ENCODE data around the gene ZNF746. TPM values are rescaled to one million over a fixed set of nuclear protein-coding genes. Genes with fewer than 3 reads are reported as not detected.

Gene ZNF746
- total RNA-seq, 1 experiment from 2014 or later, result 22.0 TPM

DNA sequence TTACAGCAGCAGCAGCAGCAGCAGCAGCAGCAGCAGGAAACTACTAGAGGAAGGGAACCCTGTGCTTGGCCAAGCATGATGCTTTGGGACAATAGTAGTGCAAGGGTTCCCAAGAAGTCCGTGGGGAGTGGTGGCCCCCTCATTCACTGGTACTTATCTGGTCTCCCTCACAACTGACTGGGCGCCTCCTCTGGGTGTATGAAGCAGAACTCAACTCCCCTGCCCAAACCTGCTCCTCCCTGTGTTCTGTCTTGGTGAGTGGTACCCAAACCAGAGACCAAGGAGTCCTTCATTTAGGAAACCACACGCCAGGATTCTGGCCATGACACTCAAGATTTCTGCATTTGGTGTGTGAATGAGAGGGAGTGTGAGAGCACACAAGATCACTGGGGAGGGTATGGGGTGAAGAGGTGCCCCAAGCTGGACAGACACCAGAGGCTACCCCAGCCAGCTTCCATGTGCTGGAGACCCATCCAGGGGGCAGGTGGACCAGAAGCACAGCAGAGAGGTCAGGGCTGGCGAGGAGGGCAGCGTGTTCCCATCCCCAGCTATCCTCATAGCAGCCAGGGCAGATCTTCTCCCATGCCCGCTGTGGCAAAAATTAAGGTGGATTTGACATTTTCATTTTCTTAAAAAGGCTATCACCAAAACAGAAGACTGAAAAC, 26.2 kb downstream of the ZNF746 start:
- intact Hi-C loops (cut with micrococcal nuclease), result no loop called here
- DNase-seq (ENCODE audit: unreplicated experiment), result no peak
- CTCF ChIA-PET, result no interaction called here
- Mint-ChIP-seq H3K4me1 (ENCODE audit: insufficient read depth, unreplicated experiment) (no peaks in the 10 kb centered on the region), H3K9me3 (ENCODE audit: unreplicated experiment) (peaks cover 3% of the 10 kb centered on the region), H3K27ac (ENCODE audit: low read depth, unreplicated experiment) (no peak overlapping the region), H3K4me3 (ENCODE audit: unreplicated experiment) (no peak overlapping the region), H3K36me3 (ENCODE audit: insufficient read depth, unreplicated experiment) (peaks cover 38% of the 10 kb centered on the region), H3K27me3 (ENCODE audit: insufficient read depth, unreplicated experiment) (no peaks in the 10 kb centered on the region)
- POLR2A ChIA-PET, result no interaction called here
- BruUV-seq (replicated peaks), result no TSS peak
- TF ChIP-seq, protein P1, sequence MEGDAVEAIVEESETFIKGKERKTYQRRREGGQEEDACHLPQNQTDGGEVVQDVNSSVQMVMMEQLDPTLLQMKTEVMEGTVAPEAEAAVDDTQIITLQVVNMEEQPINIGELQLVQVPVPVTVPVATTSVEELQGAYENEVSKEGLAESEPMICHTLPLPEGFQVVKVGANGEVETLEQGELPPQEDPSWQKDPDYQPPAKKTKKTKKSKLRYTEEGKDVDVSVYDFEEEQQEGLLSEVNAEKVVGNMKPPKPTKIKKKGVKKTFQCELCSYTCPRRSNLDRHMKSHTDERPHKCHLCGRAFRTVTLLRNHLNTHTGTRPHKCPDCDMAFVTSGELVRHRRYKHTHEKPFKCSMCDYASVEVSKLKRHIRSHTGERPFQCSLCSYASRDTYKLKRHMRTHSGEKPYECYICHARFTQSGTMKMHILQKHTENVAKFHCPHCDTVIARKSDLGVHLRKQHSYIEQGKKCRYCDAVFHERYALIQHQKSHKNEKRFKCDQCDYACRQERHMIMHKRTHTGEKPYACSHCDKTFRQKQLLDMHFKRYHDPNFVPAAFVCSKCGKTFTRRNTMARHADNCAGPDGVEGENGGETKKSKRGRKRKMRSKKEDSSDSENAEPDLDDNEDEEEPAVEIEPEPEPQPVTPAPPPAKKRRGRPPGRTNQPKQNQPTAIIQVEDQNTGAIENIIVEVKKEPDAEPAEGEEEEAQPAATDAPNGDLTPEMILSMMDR (IDR thresholded peaks at IDR 0.05; ENCODE audit: unreplicated experiment), result no peak

DNA sequence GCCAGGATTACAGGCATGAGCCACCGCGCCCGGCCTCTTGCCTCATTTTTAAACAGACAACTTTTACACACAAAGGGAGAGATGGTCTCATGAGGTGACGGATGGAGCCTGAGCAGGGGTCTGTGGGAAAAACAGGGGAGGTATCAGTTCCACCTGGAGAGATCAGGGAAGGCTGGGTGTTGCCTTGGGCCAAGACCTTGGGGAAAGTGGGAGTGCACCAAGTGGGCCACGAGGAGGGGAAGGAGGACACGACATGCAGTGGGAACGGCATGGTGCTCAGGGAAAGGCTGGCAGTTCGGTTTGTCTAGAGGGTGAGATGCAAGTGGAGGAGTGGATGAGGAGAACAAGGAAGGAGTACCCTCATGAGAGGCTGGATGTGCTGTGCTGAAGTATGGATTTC, 27.8 kb downstream of the ZNF746 start:
- H3K4me1 Mint-ChIP-seq (ENCODE audit: insufficient read depth, unreplicated experiment), result no peaks in the 10 kb centered on the region
- no peaks in the 10 kb centered on the region for H3K27me3 Mint-ChIP-seq (ENCODE audit: insufficient read depth, unreplicated experiment)
- intact Hi-C loops (cut with micrococcal nuclease), result no loop called here
- BruUV-seq (replicated peaks), result no TSS peak
- H3K9me3 Mint-ChIP-seq (ENCODE audit: unreplicated experiment), result peaks cover 13% of the 10 kb centered on the region
- H3K4me3 Mint-ChIP-seq (ENCODE audit: unreplicated experiment), result no peak overlapping the region
- H3K27ac Mint-ChIP-seq (ENCODE audit: low read depth, unreplicated experiment), result no peak overlapping the region
- ChIA-PET POLR2A (interaction anchor here (1.4 kb wide), 1 partner anchor 9 kb away, joined by 4 read pairs; the partner anchor contains the start of gene ZNF777), CTCF (no interaction called here)
- no peak for DNase-seq (ENCODE audit: unreplicated experiment)
- peaks cover 28% of the 10 kb centered on the region for H3K36me3 Mint-ChIP-seq (ENCODE audit: insufficient read depth, unreplicated experiment)
- TF ChIP-seq, protein P1 (IDR thresholded peaks at IDR 0.05; ENCODE audit: unreplicated experiment), result no peak

DNA sequence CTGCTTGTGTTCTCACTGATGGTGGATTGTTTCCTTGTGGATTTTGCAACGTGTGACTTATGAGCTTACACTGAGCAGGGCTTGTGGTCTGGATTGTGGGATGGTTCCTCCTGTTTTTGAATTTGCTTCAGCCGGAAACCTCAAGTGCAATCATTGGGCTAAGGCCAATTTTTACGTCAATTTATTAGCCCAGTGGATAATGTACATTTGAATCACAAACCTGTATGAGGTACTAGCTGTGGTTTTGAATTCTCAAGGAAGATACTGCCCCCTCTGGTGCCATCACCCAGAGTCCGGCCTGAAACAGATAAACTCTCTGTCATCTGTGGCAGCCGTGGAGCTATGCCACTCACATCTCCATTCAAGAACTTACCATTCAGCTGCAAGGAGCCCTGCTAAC, 29.4 kb downstream of the ZNF746 start:
- ChIA-PET POLR2A (interaction anchor here (1.5 kb wide), 1 partner anchor 11 kb away, joined by 5 read pairs; no protein-coding TSS in a partner anchor), CTCF (interaction anchor here (0.9 kb wide), 1 partner anchor 27 kb away, joined by 3 read pairs; no protein-coding TSS in a partner anchor)
- intact Hi-C loops (cut with micrococcal nuclease), result no loop called here
- no peaks in the 10 kb centered on the region for H3K27me3 Mint-ChIP-seq (ENCODE audit: insufficient read depth, unreplicated experiment)
- H3K27ac Mint-ChIP-seq (ENCODE audit: low read depth, unreplicated experiment), result no peak overlapping the region
- no peaks in the 10 kb centered on the region for H3K4me1 Mint-ChIP-seq (ENCODE audit: insufficient read depth, unreplicated experiment)
- H3K4me3 Mint-ChIP-seq (ENCODE audit: unreplicated experiment), result no peak overlapping the region
- DNase-seq (ENCODE audit: unreplicated experiment), result peak; percentile 17
- H3K9me3 Mint-ChIP-seq (ENCODE audit: unreplicated experiment), result peaks cover 13% of the 10 kb centered on the region
- TF ChIP-seq, protein P1 (IDR thresholded peaks at IDR 0.05; ENCODE audit: unreplicated experiment), result no peak
- peaks cover 15% of the 10 kb centered on the region for H3K36me3 Mint-ChIP-seq (ENCODE audit: insufficient read depth, unreplicated experiment)
- BruUV-seq (replicated peaks), result no TSS peak

DNA sequence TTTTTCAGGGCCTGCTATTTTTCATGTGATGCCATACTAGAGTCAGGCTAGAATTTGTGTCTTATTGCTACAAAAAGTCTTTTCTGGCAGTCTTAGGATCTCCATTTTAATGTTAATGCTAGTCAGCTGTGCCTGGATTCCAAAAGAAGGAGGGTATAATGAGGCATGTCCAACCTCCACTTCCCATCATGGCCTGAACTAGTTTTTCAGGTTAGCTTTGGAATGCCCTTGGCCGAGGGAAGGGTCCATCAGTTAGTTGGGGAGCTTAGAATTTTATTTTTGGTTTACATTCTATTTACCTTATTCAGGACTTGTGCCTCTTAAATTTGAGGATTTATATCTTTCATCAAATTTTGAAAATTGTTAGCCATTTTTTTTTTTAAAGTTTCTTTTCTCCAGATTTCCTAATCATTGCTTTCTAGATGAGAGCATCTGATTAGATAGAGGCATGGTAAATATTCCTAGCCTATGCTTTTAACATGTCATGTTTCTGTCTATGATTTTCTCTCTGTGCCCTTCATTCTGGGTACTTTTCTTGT, 30.2 kb downstream of the ZNF746 start:
- ChIA-PET POLR2A (interaction anchor here (1.5 kb wide), 1 partner anchor 12 kb away, joined by 5 read pairs; no protein-coding TSS in a partner anchor), CTCF (interaction anchor here (0.9 kb wide), 1 partner anchor 28 kb away, joined by 3 read pairs; no protein-coding TSS in a partner anchor)
- peaks cover 13% of the 10 kb centered on the region for H3K9me3 Mint-ChIP-seq (ENCODE audit: unreplicated experiment)
- no peaks in the 10 kb centered on the region for H3K27me3 Mint-ChIP-seq (ENCODE audit: insufficient read depth, unreplicated experiment)
- no peak for DNase-seq (ENCODE audit: unreplicated experiment)
- no peak overlapping the region for H3K27ac Mint-ChIP-seq (ENCODE audit: low read depth, unreplicated experiment)
- intact Hi-C loops (cut with micrococcal nuclease), result no loop called here
- TF ChIP-seq, protein P1 (IDR thresholded peaks at IDR 0.05; ENCODE audit: unreplicated experiment), result no peak
- no TSS peak for BruUV-seq (replicated peaks)
- peaks cover 9% of the 10 kb centered on the region for H3K36me3 Mint-ChIP-seq (ENCODE audit: insufficient read depth, unreplicated experiment)
- H3K4me1 Mint-ChIP-seq (ENCODE audit: insufficient read depth, unreplicated experiment), result no peaks in the 10 kb centered on the region
- H3K4me3 Mint-ChIP-seq (ENCODE audit: unreplicated experiment), result no peak overlapping the region

Measured in MCF 10A (cell line).